AG09309 (cell line): ENCODE data around the gene TMEM14B.
A peak's percentile ranks its signal among the peaks of the same experiment; 100 is the strongest.
"Not testable (repeated sequence)": the region's sequence is repeated elsewhere in the genome, so short reads cannot be mapped to it uniquely, and the experiment has no call there.

Experiments
- DNase-seq: peaks from one replicate; pipeline ENCODE4 v3.0.0-alpha.2; 2010; ENCODE audit warnings: low read depth
- H3K4me3 ChIP-seq: 2 replicates; pipeline ENCODE4 v1.5.1; 2011; ENCODE audit warnings: mild to moderate bottlenecking, low read depth, low read length, moderate library complexity; ENCODE audit not compliant: control insufficient read depth
- TF ChIP-seq, protein P1 (sequence below): IDR thresholded peaks from 2 replicates; pipeline ENCODE4 v1.5.1; 2011; ENCODE audit warnings: mild to moderate bottlenecking, low read depth, low read length, inconsistent platforms; ENCODE audit not compliant: insufficient read depth, control insufficient read depth; ENCODE audit errors: missing control alignments

The TMEM14B gene

GRCh38 chr6:10747251-10747972 lies at the start of gene TMEM14B:
TMEM14B (plus strand) TSS chr6:10747805; CDS start chr6:10749246, 1,441 bp downstream.
- DNase-seq, result peak; percentile 72
- peak within 1 kb of the TSS; percentile 69 for H3K4me3 ChIP-seq
- TF ChIP-seq, protein P1, sequence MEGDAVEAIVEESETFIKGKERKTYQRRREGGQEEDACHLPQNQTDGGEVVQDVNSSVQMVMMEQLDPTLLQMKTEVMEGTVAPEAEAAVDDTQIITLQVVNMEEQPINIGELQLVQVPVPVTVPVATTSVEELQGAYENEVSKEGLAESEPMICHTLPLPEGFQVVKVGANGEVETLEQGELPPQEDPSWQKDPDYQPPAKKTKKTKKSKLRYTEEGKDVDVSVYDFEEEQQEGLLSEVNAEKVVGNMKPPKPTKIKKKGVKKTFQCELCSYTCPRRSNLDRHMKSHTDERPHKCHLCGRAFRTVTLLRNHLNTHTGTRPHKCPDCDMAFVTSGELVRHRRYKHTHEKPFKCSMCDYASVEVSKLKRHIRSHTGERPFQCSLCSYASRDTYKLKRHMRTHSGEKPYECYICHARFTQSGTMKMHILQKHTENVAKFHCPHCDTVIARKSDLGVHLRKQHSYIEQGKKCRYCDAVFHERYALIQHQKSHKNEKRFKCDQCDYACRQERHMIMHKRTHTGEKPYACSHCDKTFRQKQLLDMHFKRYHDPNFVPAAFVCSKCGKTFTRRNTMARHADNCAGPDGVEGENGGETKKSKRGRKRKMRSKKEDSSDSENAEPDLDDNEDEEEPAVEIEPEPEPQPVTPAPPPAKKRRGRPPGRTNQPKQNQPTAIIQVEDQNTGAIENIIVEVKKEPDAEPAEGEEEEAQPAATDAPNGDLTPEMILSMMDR, result no peak

- TF ChIP-seq, protein P1, result no peak
- no peak for DNase-seq
- no peak overlapping the region for H3K4me3 ChIP-seq
Observed at GRCh38 chr6:10713962-10714361, 33.6 kb upstream of the TMEM14B start.

- no peak for DNase-seq
- H3K4me3 ChIP-seq, result no peak overlapping the region
- TF ChIP-seq, protein P1, result no peak
Observed at GRCh38 chr6:10719296-10719963, 28.2 kb upstream of the TMEM14B start.

DNA sequence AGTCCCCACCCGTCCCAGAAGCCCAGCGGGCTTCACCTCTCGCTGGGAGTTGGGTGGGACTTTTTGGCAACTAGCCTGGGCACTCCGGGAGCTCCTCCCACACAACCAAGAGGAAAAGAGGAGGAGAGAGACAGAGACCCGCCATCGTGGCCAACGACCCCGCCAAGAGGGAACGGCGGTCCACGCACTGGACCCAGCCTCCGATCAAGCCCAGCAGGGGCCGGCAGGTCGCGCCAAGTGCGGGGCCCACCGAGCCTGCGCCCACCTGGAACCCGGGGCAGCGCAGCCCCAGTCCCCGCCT lies 27.7 kb upstream of the TMEM14B start:
- DNase-seq, result no peak
- H3K4me3 ChIP-seq, result no peak overlapping the region
- TF ChIP-seq, protein P1, result no peak

- DNase-seq, result no peak
- H3K4me3 ChIP-seq, result no peak overlapping the region
- TF ChIP-seq, protein P1, result no peak
Observed at GRCh38 chr6:10720265-10720959, 27.2 kb upstream of the TMEM14B start.

- not testable (repeated sequence) for H3K4me3 ChIP-seq, DNase-seq
Observed at GRCh38 chr6:10720960-10721849, 26.4 kb upstream of the TMEM14B start.
